MCF 10A (cell line): ENCODE measurements around the gene TACR1. TPM values are rescaled to one million over a fixed set of nuclear protein-coding genes. Genes with fewer than 3 reads are reported as not detected.
"Not testable (repeated sequence)": the region's sequence is repeated elsewhere in the genome, so short reads cannot be mapped to it uniquely, and the experiment has no call there.

Experiments used
- BruUV-seq: library from RNA; stranded (reverse); fragments of 400-500 nt; replicated peaks from 2 replicates; lab custom pipeline; 2021; lab: Mats Ljungman, UMichigan
- CTCF ChIA-PET: fragments of 300-600 bp; sonication (Branson Sonifier 250); formaldehyde crosslinking; extraction: SDS; loops from one replicate; lab custom pipeline; 2021; ENCODE audit warnings: antibody characterized with exemption, inconsistent platforms; lab: Yijun Ruan, JAX
- POLR2A ChIA-PET: fragments of 300-600, 350-650 bp; sonication (Branson Sonifier 250); formaldehyde crosslinking; extraction: SDS; loops from one replicate; lab custom pipeline; 2020; ENCODE audit warnings: antibody characterized with exemption, inconsistent platforms; lab: Yijun Ruan, JAX
- DNase-seq: peaks from one replicate; pipeline ENCODE4 v3.0.0-alpha.2; 2018; ENCODE audit not compliant: unreplicated experiment
- H3K27ac Mint-ChIP-seq: one replicate; pipeline ENCODE4 v1.8.0; 2022; ENCODE audit warnings: mild to moderate bottlenecking, low read depth, mixed read lengths; ENCODE audit not compliant: unreplicated experiment
- H3K27me3 Mint-ChIP-seq: one replicate; pipeline ENCODE4 v1.8.0; 2022; ENCODE audit warnings: mixed read lengths; ENCODE audit not compliant: insufficient read depth, unreplicated experiment
- H3K36me3 Mint-ChIP-seq: one replicate; pipeline ENCODE4 v1.8.0; 2022; ENCODE audit warnings: mild to moderate bottlenecking, moderate library complexity, mixed read lengths; ENCODE audit not compliant: insufficient read depth, unreplicated experiment
- H3K4me1 Mint-ChIP-seq: one replicate; pipeline ENCODE4 v1.8.0; 2022; ENCODE audit warnings: mixed read lengths; ENCODE audit not compliant: insufficient read depth, unreplicated experiment
- H3K4me3 Mint-ChIP-seq: one replicate; pipeline ENCODE4 v1.8.0; 2022; ENCODE audit warnings: mild to moderate bottlenecking, moderate library complexity, mixed read lengths; ENCODE audit not compliant: unreplicated experiment
- H3K9me3 Mint-ChIP-seq: one replicate; pipeline ENCODE4 v1.8.0; 2022; ENCODE audit warnings: mixed read lengths; ENCODE audit not compliant: unreplicated experiment
- CTCF ChIP-seq: fragments of 200-600 bp; IDR thresholded peaks from one replicate; pipeline ENCODE4 v1.8.0; 2022; ENCODE audit warnings: antibody characterized with exemption, mild to moderate bottlenecking; ENCODE audit not compliant: unreplicated experiment
- intact Hi-C: fragments of 100-400 bp; cut with micrococcal nuclease; formaldehyde crosslinking; loops from 2 replicates; pipeline ENCODE4 v1.14.1; 2022
- total RNA-seq: library from RNA; stranded (reverse); gene quantifications from 2 replicates; pipeline ENCODE4 v1.2.3, GENCODE V29; 2022

Gene TACR1
- total RNA-seq, 1 experiment from 2014 or later = not detected

DNA sequence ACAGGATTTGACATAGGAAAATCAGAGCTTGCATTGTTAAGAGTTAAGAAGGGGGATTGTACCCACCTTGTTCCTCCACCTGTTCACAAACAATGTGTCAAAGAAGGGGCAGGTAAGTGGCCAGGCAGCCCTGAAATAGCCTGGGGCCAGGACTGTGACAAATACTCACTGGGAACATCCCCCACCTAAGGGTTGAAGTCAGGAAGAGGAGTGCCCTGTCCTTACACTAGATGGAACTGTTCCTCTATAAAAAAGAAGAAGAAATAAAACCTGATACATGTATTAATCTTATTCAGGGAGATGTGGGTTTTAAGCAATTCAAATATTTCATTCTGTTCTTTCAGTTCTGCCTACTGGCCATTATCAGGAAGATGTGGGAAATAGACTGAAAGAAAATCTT lies 41.9 kb downstream of the TACR1 start:
- BruUV-seq = no TSS peak
- CTCF ChIA-PET = interaction anchor here (0.7 to 2.3 kb wide), 6 partner anchors 8 to 451 kb away, joined by 3 to 5 read pairs (median 4); no protein-coding TSS in a partner anchor
- DNase-seq = peak; percentile 9

DNA sequence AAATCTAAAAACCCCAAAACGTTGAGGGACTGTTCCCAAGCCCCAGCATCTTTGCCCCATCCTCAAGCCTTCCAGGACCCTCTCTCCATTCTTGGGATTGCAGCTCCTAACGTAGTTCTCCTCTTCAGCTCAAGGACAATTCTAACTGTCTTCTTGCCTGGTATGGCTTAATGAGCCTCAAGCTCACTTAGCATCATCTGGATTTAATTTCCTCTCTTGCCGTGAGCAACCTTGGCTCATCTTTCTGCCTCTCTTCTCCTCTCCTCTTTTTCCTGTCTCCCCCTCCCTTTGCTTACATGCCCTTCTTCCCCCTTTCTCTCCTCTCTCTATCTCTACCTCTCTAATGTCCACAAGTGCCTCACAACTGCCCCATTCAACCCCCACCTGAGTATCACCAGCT lies 44.2 kb downstream of the TACR1 start:
- intact Hi-C loops = no loop called here
- BruUV-seq = no TSS peak
- no peak overlapping the region for H3K27ac Mint-ChIP-seq

More for the DNA sequence above, 41.9 kb downstream of the TACR1 start:
- Mint-ChIP-seq H3K36me3 (no peaks in the 10 kb centered on the region), H3K4me3 (no peak overlapping the region), H3K27me3 (no peaks in the 10 kb centered on the region), H3K27ac (no peak overlapping the region), H3K9me3 (no peaks in the 10 kb centered on the region), H3K4me1 (no peaks in the 10 kb centered on the region)
- intact Hi-C loops = loop anchor here (1.0 kb wide), 1 partner anchor 247 kb away; no protein-coding TSS in a partner anchor
- TF ChIP-seq CTCF = no peak
- POLR2A ChIA-PET = no interaction called here

GRCh38 chr2:75153221-75153620 lies 46.1 kb downstream of the TACR1 start:
- H3K36me3 Mint-ChIP-seq = no peaks in the 10 kb centered on the region
- no peaks in the 10 kb centered on the region for H3K27me3 Mint-ChIP-seq
- intact Hi-C loops = no loop called here
- no peaks in the 10 kb centered on the region for H3K9me3 Mint-ChIP-seq
- POLR2A ChIA-PET = no interaction called here
- H3K27ac Mint-ChIP-seq = no peak overlapping the region
- no TSS peak for BruUV-seq
- no peak overlapping the region for H3K4me3 Mint-ChIP-seq
- TF ChIP-seq CTCF = no peak
- H3K4me1 Mint-ChIP-seq = no peaks in the 10 kb centered on the region
- CTCF ChIA-PET = interaction anchor here (0.8 kb wide), 1 partner anchor 87 kb away, joined by 3 read pairs; no protein-coding TSS in a partner anchor
- DNase-seq = no peak

More for the DNA sequence above, 44.2 kb downstream of the TACR1 start:
- DNase-seq = no peak
- TF ChIP-seq CTCF = no peak
- no peaks in the 10 kb centered on the region for H3K27me3 Mint-ChIP-seq
- ChIA-PET CTCF (interaction anchor here (0.6 to 0.7 kb wide), 2 partner anchors 49 to 86 kb away, joined by 3 to 4 read pairs; no protein-coding TSS in a partner anchor), POLR2A (interaction anchor here (0.6 kb wide), 1 partner anchor 134 kb away, joined by 7 read pairs; no protein-coding TSS in a partner anchor)
- H3K9me3 Mint-ChIP-seq = no peaks in the 10 kb centered on the region
- no peaks in the 10 kb centered on the region for H3K4me1 Mint-ChIP-seq
- no peak overlapping the region for H3K4me3 Mint-ChIP-seq
- no peaks in the 10 kb centered on the region for H3K36me3 Mint-ChIP-seq

DNA sequence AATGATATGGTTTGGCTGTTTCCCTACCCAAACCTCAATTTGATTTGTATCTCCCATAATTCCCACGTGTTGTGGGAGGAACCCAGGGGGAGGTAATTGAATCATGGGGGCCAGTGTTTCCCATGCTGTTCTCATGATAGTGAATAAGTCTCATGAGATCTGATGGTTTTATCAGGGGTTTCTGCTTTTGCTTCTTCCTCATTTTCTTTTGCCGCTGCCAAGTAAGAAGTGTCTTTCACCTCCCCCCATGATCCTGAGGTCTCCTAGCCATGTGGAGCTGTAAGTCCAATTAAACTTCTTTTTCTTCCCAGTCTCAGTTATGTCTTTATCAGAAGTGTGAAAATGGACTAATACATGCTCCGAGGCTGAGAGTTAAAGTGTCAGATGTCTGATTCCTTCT lies 47.1 kb downstream of the TACR1 start:
- H3K4me1 Mint-ChIP-seq, H3K27me3 Mint-ChIP-seq, H3K36me3 Mint-ChIP-seq, H3K27ac Mint-ChIP-seq, BruUV-seq, POLR2A ChIA-PET, H3K9me3 Mint-ChIP-seq, DNase-seq, intact Hi-C loops, H3K4me3 Mint-ChIP-seq: not testable (repeated sequence)
- CTCF ChIA-PET = interaction anchor here (0.6 to 1.3 kb wide), 3 partner anchors 52 to 457 kb away, joined by 3 to 4 read pairs (median 3); no protein-coding TSS in a partner anchor

GRCh38 chr2:75147884-75148283 lies 51.4 kb downstream of the TACR1 start:
- BruUV-seq, H3K27ac Mint-ChIP-seq, H3K27me3 Mint-ChIP-seq, CTCF ChIA-PET, H3K4me3 Mint-ChIP-seq, H3K36me3 Mint-ChIP-seq, intact Hi-C loops, H3K9me3 Mint-ChIP-seq, DNase-seq, H3K4me1 Mint-ChIP-seq, POLR2A ChIA-PET: not testable (repeated sequence)
